ENCODE data around the gene PIGW.

Gene PIGW

DNA sequence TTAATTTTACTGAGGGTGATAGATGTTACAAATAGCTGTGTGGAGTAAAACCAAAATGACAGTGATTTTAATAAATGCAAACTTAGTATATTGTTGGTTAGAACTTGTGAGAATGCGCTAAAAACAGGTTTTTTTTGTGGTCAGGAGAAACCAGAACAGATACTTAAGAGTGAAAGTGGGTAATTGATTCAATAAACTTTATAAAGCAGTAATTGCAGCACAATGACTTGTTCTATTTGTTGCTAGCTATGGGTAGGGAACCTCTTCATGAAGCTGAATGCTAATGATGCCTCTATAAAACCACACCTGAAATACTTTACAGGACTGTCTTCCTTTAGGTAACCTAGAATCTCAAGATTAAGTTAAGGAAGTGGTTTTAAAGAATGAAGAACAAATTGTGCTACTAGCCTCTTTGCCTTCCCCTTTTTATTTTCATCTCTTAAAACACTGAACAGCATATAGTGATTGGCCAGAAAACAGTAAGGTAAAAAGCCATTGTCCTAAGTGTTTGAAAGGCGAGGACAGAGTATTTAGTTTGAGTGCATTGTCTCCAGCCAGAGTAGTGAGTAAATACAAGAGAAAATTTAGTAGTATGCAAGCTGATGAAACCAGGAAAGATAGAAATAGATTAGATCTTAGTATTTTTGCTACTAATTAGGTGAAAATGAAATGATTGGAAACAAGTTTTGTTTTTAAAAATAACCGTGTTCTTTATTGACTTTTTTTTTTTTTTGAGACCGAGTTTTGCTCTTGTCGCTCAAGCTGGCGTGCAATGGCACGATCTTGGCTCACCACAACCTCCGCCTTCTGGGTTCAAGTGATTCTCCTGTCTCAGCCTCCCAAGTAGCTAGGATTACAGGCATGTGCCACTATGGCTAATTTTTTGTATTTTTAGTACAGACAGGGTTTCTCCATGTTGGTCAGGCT is 16.0 kb downstream of the PIGW start:
- H3K27me3 ChIP-seq (ENCODE audit: insufficient read depth, low read length): no peaks in the 10 kb centered on the region
- H3K23ac ChIP-seq (ENCODE audit: low read length): no peak overlapping the region
- no peak overlapping the region for H2BK5ac ChIP-seq (ENCODE audit: low read depth, low read length, poor library complexity)
- H2BK12ac ChIP-seq (ENCODE audit: low read length): no peak overlapping the region
- H3K4me1 ChIP-seq (ENCODE audit: control insufficient read depth in 1 of 2, insufficient read depth in 2 of 2, low read length in 2 of 2): no peaks in the 10 kb centered on the region
- no peak overlapping the region for H3K27ac ChIP-seq (ENCODE audit: low read depth, low read length)
- H3K18ac ChIP-seq (ENCODE audit: low read length): no peak overlapping the region
- no peak overlapping the region for H4K8ac ChIP-seq (ENCODE audit: low read depth, low read length)
- no peak overlapping the region for H2AFZ ChIP-seq (ENCODE audit: insufficient read depth, low read length, poor library complexity)
- H3K4ac ChIP-seq (ENCODE audit: low read depth, low read length): no peak overlapping the region
- no peaks in the 10 kb centered on the region for H3K9me3 ChIP-seq (ENCODE audit: insufficient read depth, low read depth, low read length)
- no peak overlapping the region for H3K9ac ChIP-seq (ENCODE audit: low read length)
- H4K12ac ChIP-seq (ENCODE audit: low read depth, low read length): no peak overlapping the region
- H2BK120ac ChIP-seq (ENCODE audit: insufficient read depth, low read length, poor library complexity): no peak overlapping the region
- no peak for DNase-seq
- H3K36me3 ChIP-seq (ENCODE audit: control insufficient read depth in 1 of 2, insufficient read depth in 2 of 2, low read length in 2 of 2): peaks cover 4 to 10% of the 10 kb centered on the region in 2 experiments
- H4K91ac ChIP-seq (ENCODE audit: low read depth, low read length): no peak overlapping the region
- no CpG with 5 or more reads among the region's 8 CpGs for WGBS (ENCODE audit: extremely low coverage, insufficient coverage, insufficient read length)
- no peak overlapping the region for H3K4me2 ChIP-seq (ENCODE audit: low read length)
- H2AK5ac ChIP-seq (ENCODE audit: low read length): no peak overlapping the region
- H3K4me3 ChIP-seq (ENCODE audit: low read depth, low read length): no peak overlapping the region
- H3K14ac ChIP-seq (ENCODE audit: low read length): no peak overlapping the region
- H3K79me1 ChIP-seq (ENCODE audit: low read length): peaks cover 3% of the 10 kb centered on the region
- peaks cover 4% of the 10 kb centered on the region for H3K79me2 ChIP-seq (ENCODE audit: control insufficient read depth, insufficient read depth, low read length, poor library complexity)

DNA sequence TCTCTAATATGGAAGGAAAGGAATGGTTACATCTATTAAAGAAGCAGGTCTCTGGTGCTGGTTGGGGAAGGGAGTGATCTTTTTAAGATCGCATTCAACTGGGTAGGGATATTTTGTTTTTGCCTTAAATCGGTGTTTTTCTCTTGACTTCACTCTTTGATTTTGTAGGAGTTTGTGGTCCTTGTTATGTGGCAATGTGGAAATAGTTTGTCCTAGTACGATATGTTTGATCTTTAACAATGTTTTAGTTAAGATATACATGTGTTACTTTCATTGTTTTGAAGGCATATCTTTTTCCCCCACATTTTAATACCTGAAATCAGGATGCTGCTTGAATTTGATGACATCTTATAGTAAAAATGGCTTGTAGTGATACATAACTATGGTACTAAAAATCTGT is 18.7 kb downstream of the PIGW start:
- no CpG with 5 or more reads among the region's 3 CpGs for WGBS (ENCODE audit: extremely low coverage, insufficient coverage, insufficient read length)
- no peak for DNase-seq
- H3K4me3 ChIP-seq (ENCODE audit: low read depth, low read length): no peak overlapping the region

DNA sequence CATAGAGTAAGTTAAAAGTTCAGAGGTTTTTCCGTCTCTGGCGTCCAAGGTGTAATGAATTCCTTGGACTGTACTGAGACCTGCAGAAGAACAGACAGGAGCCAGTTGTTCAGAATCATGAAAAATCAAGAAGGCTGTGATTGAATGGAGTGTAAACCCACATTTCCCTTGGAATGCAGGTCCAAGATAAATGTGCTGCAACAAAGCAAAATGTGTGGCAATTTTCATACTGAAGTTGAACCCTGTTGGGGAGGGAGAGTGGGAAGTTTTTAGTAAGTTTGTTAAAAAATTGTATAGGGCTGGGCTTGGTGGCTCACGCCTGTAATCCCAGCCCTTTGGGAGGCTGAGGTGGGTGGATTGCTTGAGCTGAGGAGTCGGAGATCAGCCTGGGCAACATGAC is 31.3 kb downstream of the PIGW start:
- no CpG with 5 or more reads among the region's 4 CpGs for WGBS (ENCODE audit: extremely low coverage, insufficient coverage, insufficient read length)
- Histone ChIP-seq H3K4me3 (ENCODE audit: low read depth, low read length) (no peak overlapping the region), H3K18ac (ENCODE audit: low read length) (no peak overlapping the region), H3K4me1 (ENCODE audit: control insufficient read depth in 1 of 2, insufficient read depth in 2 of 2, low read length in 2 of 2) (no peaks in the 10 kb centered on the region), H2BK120ac (ENCODE audit: insufficient read depth, low read length, poor library complexity) (no peak overlapping the region), H3K27ac (ENCODE audit: low read depth, low read length) (no peak overlapping the region), H2AFZ (ENCODE audit: insufficient read depth, low read length, poor library complexity) (no peak overlapping the region), H2BK5ac (ENCODE audit: low read depth, low read length, poor library complexity) (no peak overlapping the region), H3K27me3 (ENCODE audit: insufficient read depth, low read length) (no peaks in the 10 kb centered on the region), H4K8ac (ENCODE audit: low read depth, low read length) (no peak overlapping the region), H3K79me1 (ENCODE audit: low read length) (no peaks in the 10 kb centered on the region), H3K36me3 (ENCODE audit: control insufficient read depth in 1 of 2, insufficient read depth in 2 of 2, low read length in 2 of 2) (peaks cover 32 to 33% of the 10 kb centered on the region in 2 experiments), H4K12ac (ENCODE audit: low read depth, low read length) (no peak overlapping the region), H3K79me2 (ENCODE audit: control insufficient read depth, insufficient read depth, low read length, poor library complexity) (no peaks in the 10 kb centered on the region), H3K4ac (ENCODE audit: low read depth, low read length) (no peak overlapping the region), H3K4me2 (ENCODE audit: low read length) (no peak overlapping the region), H2BK12ac (ENCODE audit: low read length) (no peak overlapping the region), H3K9ac (ENCODE audit: low read length) (no peak overlapping the region), H3K14ac (ENCODE audit: low read length) (no peak overlapping the region), H2AK5ac (ENCODE audit: low read length) (no peak overlapping the region), H3K9me3 (ENCODE audit: insufficient read depth, low read depth, low read length) (no peaks in the 10 kb centered on the region), H4K91ac (ENCODE audit: low read depth, low read length) (no peak overlapping the region), H3K23ac (ENCODE audit: low read length) (no peak overlapping the region)
- no peak for DNase-seq

More for the DNA sequence above, 18.7 kb downstream of the PIGW start:
- H3K27me3 ChIP-seq (ENCODE audit: insufficient read depth, low read length): no peaks in the 10 kb centered on the region
- no peak overlapping the region for H4K12ac ChIP-seq (ENCODE audit: low read depth, low read length)
- H3K23ac ChIP-seq (ENCODE audit: low read length): no peak overlapping the region
- no peak overlapping the region for H4K8ac ChIP-seq (ENCODE audit: low read depth, low read length)
- no peak overlapping the region for H2BK120ac ChIP-seq (ENCODE audit: insufficient read depth, low read length, poor library complexity)
- no peak overlapping the region for H2BK5ac ChIP-seq (ENCODE audit: low read depth, low read length, poor library complexity)
- no peak overlapping the region for H3K27ac ChIP-seq (ENCODE audit: low read depth, low read length)
- no peak overlapping the region for H3K18ac ChIP-seq (ENCODE audit: low read length)
- H3K4ac ChIP-seq (ENCODE audit: low read depth, low read length): no peak overlapping the region
- H2AK5ac ChIP-seq (ENCODE audit: low read length): no peak overlapping the region
- no peaks in the 10 kb centered on the region for H3K79me2 ChIP-seq (ENCODE audit: control insufficient read depth, insufficient read depth, low read length, poor library complexity)
- no peak overlapping the region for H2BK12ac ChIP-seq (ENCODE audit: low read length)
- H3K9ac ChIP-seq (ENCODE audit: low read length): no peak overlapping the region
- H3K9me3 ChIP-seq (ENCODE audit: insufficient read depth, low read depth, low read length): no peaks in the 10 kb centered on the region
- no peaks in the 10 kb centered on the region for H3K4me1 ChIP-seq (ENCODE audit: control insufficient read depth in 1 of 2, insufficient read depth in 2 of 2, low read length in 2 of 2)
- no peak overlapping the region for H4K91ac ChIP-seq (ENCODE audit: low read depth, low read length)
- no peaks in the 10 kb centered on the region for H3K79me1 ChIP-seq (ENCODE audit: low read length)
- H2AFZ ChIP-seq (ENCODE audit: insufficient read depth, low read length, poor library complexity): no peak overlapping the region
- H3K4me2 ChIP-seq (ENCODE audit: low read length): no peak overlapping the region
- no peak overlapping the region for H3K14ac ChIP-seq (ENCODE audit: low read length)
- H3K36me3 ChIP-seq (ENCODE audit: control insufficient read depth in 1 of 2, insufficient read depth in 2 of 2, low read length in 2 of 2): peaks cover 21 to 24% of the 10 kb centered on the region in 2 experiments

DNA sequence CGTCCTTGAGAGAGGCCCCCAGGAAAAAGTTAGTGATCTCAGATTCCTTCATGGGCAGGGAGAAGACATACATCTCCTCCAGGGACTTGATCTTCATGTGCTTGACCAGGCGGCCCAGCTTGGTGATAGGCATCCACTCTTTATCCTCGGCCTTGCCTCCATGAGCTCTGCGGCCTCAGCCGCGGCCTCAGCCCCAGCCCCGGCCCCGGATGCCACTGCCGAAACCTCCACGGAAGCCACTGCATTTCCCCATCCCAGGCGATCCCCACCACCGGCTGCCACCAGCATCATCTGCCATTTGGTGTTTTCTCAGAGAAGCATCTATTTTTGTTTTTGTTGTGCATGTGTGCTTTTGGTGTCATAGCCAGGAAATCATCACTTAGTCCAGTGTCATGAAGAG is 40.2 kb downstream of the PIGW start:
- no peak for DNase-seq
- no peak overlapping the region for H3K4ac ChIP-seq (ENCODE audit: low read depth, low read length)
- no peak overlapping the region for H4K12ac ChIP-seq (ENCODE audit: low read depth, low read length)
- no peak overlapping the region for H3K18ac ChIP-seq (ENCODE audit: low read length)
- no peak overlapping the region for H3K9ac ChIP-seq (ENCODE audit: low read length)
- peaks cover 25 to 33% of the 10 kb centered on the region in 2 experiments for H3K36me3 ChIP-seq (ENCODE audit: control insufficient read depth in 1 of 2, insufficient read depth in 2 of 2, low read length in 2 of 2)
- no peaks in the 10 kb centered on the region for H3K4me1 ChIP-seq (ENCODE audit: control insufficient read depth in 1 of 2, insufficient read depth in 2 of 2, low read length in 2 of 2)
- H3K23ac ChIP-seq (ENCODE audit: low read length): no peak overlapping the region
- no peaks in the 10 kb centered on the region for H3K79me1 ChIP-seq (ENCODE audit: low read length)
- H2BK12ac ChIP-seq (ENCODE audit: low read length): no peak overlapping the region
- H4K8ac ChIP-seq (ENCODE audit: low read depth, low read length): no peak overlapping the region
- no peak overlapping the region for H4K91ac ChIP-seq (ENCODE audit: low read depth, low read length)
- H2BK5ac ChIP-seq (ENCODE audit: low read depth, low read length, poor library complexity): no peak overlapping the region
- H3K27me3 ChIP-seq (ENCODE audit: insufficient read depth, low read length): no peaks in the 10 kb centered on the region
- no peak overlapping the region for H2BK120ac ChIP-seq (ENCODE audit: insufficient read depth, low read length, poor library complexity)
- H3K14ac ChIP-seq (ENCODE audit: low read length): no peak overlapping the region
- no peak overlapping the region for H2AK5ac ChIP-seq (ENCODE audit: low read length)
- H3K4me3 ChIP-seq (ENCODE audit: low read depth, low read length): no peak overlapping the region
- no peaks in the 10 kb centered on the region for H3K79me2 ChIP-seq (ENCODE audit: control insufficient read depth, insufficient read depth, low read length, poor library complexity)
- H2AFZ ChIP-seq (ENCODE audit: insufficient read depth, low read length, poor library complexity): no peak overlapping the region
- no peaks in the 10 kb centered on the region for H3K9me3 ChIP-seq (ENCODE audit: insufficient read depth, low read depth, low read length)
- no peak overlapping the region for H3K27ac ChIP-seq (ENCODE audit: low read depth, low read length)
- H3K4me2 ChIP-seq (ENCODE audit: low read length): no peak overlapping the region
- no CpG with 5 or more reads among the region's 12 CpGs for WGBS (ENCODE audit: extremely low coverage, insufficient coverage, insufficient read length)
